Nephron (organoid): ENCODE measurements around the gene NTM.

ENCODE experiments used
- H3K27ac Mint-ChIP-seq, 3 experiments: 2 replicates each; pipeline ENCODE4 v1.8.0; 2020; ENCODE audit warnings: mixed read lengths in 3 of 3, mild to moderate bottlenecking in 2 of 3, moderate library complexity in 1 of 3
- H3K27me3 Mint-ChIP-seq: 2 replicates; pipeline ENCODE4 v1.8.0; 2021; ENCODE audit warnings: low read depth, mild to moderate bottlenecking, moderate library complexity, mixed read lengths
- H3K36me3 Mint-ChIP-seq: 2 replicates; pipeline ENCODE4 v1.8.0; 2020; ENCODE audit warnings: low read depth, mixed read lengths
- H3K4me1 Mint-ChIP-seq: 2 replicates; pipeline ENCODE4 v1.8.0; 2020; ENCODE audit warnings: mixed read lengths
- H3K4me3 Mint-ChIP-seq, 3 experiments: 2 replicates each; pipeline ENCODE4 v1.8.0; 2020; ENCODE audit warnings: mild to moderate bottlenecking in 3 of 3, mixed read lengths in 3 of 3, moderate library complexity in 2 of 3
- H3K9me3 Mint-ChIP-seq: 2 replicates; pipeline ENCODE4 v1.8.0; 2020; ENCODE audit warnings: mixed read lengths
- TF ChIP-seq, protein P1 (sequence below), 3 experiments: fragments of 200-600 bp; sonication (generic); IDR thresholded peaks; one replicate each; pipeline ENCODE4 v1.5.0; 2021; ENCODE audit warnings: antibody characterized with exemption in 3 of 3; ENCODE audit not compliant: unreplicated experiment in 3 of 3

The NTM gene

DNA sequence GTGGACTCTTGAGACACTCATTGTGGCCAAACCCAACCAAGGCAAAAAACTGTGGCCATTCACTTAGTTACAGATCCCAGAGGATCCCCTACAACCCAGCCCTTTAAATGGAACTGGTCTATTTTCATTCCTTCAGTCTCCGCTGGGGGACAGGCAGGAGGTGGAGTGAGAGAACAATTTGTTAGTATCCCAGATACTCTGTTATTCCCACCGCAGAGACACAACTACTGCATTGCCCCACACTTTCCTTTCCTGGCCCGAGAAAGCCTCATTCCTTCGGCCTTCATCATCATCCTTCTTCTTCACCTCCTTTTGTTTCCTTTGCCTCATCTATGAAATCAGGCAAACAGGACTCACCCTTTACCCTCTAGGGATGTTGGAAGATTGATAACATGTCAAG is 191.1 kb downstream of the NTM start:
- H3K27me3 Mint-ChIP-seq, result peaks cover 29% of the 10 kb centered on the region
- no peak overlapping the region for H3K27ac Mint-ChIP-seq
- H3K36me3 Mint-ChIP-seq, result no peaks in the 10 kb centered on the region
- TF ChIP-seq, protein P1, sequence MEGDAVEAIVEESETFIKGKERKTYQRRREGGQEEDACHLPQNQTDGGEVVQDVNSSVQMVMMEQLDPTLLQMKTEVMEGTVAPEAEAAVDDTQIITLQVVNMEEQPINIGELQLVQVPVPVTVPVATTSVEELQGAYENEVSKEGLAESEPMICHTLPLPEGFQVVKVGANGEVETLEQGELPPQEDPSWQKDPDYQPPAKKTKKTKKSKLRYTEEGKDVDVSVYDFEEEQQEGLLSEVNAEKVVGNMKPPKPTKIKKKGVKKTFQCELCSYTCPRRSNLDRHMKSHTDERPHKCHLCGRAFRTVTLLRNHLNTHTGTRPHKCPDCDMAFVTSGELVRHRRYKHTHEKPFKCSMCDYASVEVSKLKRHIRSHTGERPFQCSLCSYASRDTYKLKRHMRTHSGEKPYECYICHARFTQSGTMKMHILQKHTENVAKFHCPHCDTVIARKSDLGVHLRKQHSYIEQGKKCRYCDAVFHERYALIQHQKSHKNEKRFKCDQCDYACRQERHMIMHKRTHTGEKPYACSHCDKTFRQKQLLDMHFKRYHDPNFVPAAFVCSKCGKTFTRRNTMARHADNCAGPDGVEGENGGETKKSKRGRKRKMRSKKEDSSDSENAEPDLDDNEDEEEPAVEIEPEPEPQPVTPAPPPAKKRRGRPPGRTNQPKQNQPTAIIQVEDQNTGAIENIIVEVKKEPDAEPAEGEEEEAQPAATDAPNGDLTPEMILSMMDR (IDR thresholded peaks at IDR 0.05; ENCODE audit: unreplicated experiment in 3 of 3), result no peak
- H3K9me3 Mint-ChIP-seq, result no peaks in the 10 kb centered on the region
- no peak overlapping the region for H3K4me3 Mint-ChIP-seq
- H3K4me1 Mint-ChIP-seq, result no peaks in the 10 kb centered on the region

DNA sequence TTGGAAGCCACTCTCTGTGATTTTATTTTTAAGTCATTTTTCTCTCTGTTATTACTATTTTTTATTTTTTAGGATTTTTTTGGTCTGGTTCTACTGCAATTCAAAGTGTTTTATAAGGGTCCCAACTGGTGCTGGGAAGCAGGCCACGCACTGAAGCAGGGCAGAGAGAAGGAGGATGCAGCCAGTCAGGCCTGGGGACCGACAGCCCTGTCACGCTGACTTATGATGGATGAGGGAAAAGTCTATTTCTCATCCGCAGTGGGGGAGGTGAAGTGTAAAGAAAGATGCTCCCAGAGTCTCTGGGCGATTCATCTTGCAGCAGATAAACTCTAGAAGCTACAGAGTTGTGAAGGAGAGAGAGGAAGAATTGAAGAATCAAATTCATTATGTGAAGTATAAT is 191.6 kb downstream of the NTM start:
- Mint-ChIP-seq H3K27ac (no peak overlapping the region), H3K36me3 (no peaks in the 10 kb centered on the region), H3K9me3 (no peaks in the 10 kb centered on the region), H3K4me1 (no peaks in the 10 kb centered on the region), H3K27me3 (peaks cover 29% of the 10 kb centered on the region), H3K4me3 (no peak overlapping the region)
- TF ChIP-seq, protein P1 (IDR thresholded peaks at IDR 0.05; ENCODE audit: unreplicated experiment in 3 of 3), result no peak

DNA sequence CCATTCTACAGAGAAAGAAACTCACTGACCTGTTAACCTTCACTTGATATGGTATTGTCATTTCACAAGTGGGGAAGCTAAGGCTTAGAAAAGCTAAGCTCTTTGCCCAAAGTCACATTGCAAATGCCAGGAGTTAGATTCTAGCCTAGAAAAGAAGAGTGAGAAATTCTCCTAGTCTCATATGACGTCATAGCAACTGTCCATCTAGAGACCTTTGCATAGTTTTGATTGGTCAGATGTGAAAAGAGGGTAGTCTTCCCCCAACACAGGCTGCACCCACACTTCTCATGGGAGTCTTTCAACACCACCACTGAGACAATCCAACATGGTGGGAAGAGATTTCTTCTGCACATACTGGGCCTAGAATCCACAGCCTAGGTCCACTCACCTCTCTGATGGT is 197.9 kb downstream of the NTM start:
- Mint-ChIP-seq H3K27ac (no peak overlapping the region), H3K4me3 (no peak overlapping the region), H3K27me3 (peaks cover 33% of the 10 kb centered on the region), H3K9me3 (no peaks in the 10 kb centered on the region), H3K36me3 (no peaks in the 10 kb centered on the region), H3K4me1 (no peaks in the 10 kb centered on the region)
- TF ChIP-seq, protein P1 (IDR thresholded peaks at IDR 0.05; ENCODE audit: unreplicated experiment in 3 of 3), result no peak

DNA sequence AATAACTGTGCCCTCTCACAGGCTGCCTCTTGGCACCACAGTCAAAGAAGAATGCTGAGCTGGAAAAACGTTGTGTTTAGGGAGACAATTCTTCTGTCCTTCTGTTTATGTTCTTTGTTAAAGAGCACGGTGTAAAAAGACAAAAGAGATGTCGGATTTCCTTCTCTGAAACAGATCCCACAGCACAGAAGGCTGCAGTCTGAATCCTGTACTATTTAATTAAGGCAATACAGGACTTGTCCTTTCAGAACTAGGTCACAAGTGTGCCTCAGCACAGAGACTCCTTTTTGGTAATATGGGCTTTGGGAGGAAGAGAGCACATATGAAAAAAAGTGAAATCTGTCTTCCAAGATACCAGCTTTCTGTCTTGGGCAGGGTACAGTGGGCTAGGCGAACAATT is 201.2 kb downstream of the NTM start:
- Mint-ChIP-seq H3K9me3 (no peaks in the 10 kb centered on the region), H3K36me3 (no peaks in the 10 kb centered on the region), H3K4me3 (no peak overlapping the region), H3K27me3 (peaks cover 32% of the 10 kb centered on the region), H3K4me1 (no peaks in the 10 kb centered on the region), H3K27ac (no peak overlapping the region)
- TF ChIP-seq, protein P1 (IDR thresholded peaks at IDR 0.05; ENCODE audit: unreplicated experiment in 3 of 3), result no peak

DNA sequence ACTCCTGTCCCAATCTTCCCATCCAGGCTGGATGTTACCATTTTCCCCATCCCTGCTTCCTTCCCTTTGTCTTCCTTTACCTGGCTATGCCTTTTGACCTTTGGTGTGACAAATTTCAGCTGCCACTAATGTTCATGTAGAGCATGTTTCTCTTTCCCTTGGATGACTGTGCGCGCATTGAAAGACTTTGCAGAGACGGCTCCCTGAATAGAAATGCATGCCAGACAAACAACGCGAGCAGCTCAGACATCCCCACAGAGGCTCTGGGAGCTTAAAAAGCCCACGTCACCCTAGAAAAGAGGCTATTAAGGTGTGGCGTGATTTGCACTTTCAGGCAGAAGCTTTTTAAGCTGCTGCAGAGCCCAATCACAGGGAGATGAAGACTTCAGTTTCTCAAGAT is 202.0 kb downstream of the NTM start:
- H3K9me3 Mint-ChIP-seq, result no peaks in the 10 kb centered on the region
- no peaks in the 10 kb centered on the region for H3K36me3 Mint-ChIP-seq
- H3K4me1 Mint-ChIP-seq, result no peaks in the 10 kb centered on the region
- TF ChIP-seq, protein P1 (IDR thresholded peaks at IDR 0.05; ENCODE audit: unreplicated experiment in 3 of 3), result no peak
- peaks cover 32% of the 10 kb centered on the region for H3K27me3 Mint-ChIP-seq
- no peak overlapping the region for H3K27ac Mint-ChIP-seq
- no peak overlapping the region for H3K4me3 Mint-ChIP-seq

DNA sequence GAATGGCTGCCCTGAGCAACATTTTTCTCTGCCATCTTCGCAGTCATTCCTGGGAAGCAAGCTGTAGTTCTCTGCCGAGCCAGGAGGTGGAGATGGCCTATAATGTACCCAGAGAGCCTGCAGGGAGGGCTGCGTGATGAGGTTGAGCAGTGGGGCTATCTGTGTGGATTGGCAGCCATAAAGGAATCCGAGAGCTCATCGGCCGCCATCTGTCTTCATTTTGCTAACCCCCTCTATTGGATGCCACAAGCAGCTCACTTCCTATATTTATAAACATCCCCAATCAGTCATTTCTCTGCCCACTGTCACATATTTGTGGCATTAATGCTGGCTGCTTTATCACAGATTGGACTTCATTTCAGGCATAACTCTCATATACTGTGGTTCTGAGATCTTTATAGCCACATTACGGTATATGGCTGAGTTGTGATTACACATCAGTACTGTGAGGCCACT is 209.5 kb downstream of the NTM start:
- Mint-ChIP-seq H3K4me3 (no peak overlapping the region), H3K27me3 (peaks cover 31% of the 10 kb centered on the region), H3K9me3 (no peaks in the 10 kb centered on the region), H3K36me3 (no peaks in the 10 kb centered on the region), H3K4me1 (peaks cover 58% of the 10 kb centered on the region), H3K27ac (no peak overlapping the region)
- TF ChIP-seq, protein P1 (IDR thresholded peaks at IDR 0.05; ENCODE audit: unreplicated experiment in 3 of 3), result peak; percentile 28 to 55 (median 41)
